ENCODE measurements around the gene GOLGA7B.
A peak's percentile ranks its signal among the peaks of the same experiment; 100 is the strongest.

GOLGA7B gene

GRCh38 chr10:97895084-97895483 lies 45.4 kb downstream of the GOLGA7B start:
- DNase-seq (ENCODE audit: low read depth), result no peak

- no peak for DNase-seq (ENCODE audit: low read depth)
These were observed 46.3 kb downstream of the GOLGA7B start for GRCh38 chr10:97895915-97896314.

DNA sequence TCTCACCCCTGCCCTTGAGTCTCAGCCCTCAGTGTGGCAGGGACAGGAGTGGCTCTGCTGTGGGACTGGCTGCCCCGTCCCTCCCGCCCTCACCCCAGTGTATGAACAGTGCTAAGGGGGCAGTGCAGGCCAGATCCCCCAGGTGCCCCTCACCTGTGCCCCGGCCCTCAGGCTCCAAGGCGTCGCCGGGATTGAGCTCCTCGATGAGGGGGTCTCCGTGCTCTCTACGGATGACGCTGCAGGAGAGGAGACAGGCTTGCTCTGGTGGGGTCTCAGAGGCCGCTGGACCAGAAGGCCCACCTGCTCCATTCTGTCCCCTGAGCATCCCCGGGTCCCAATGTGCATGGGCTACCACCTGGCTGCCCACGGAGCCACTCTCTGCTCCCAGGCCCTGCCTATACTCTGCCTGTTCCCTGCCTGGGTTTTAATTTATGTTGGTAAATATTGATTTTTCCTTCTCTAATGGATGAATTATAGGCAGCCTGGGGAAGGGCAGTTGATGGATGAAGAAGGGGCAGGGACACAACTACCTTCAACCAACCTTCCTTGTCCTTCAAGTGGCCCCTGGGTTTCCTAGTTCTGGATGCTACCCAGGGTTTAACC lies 47.2 kb downstream of the GOLGA7B start:
- DNase-seq (ENCODE audit: low read depth), result no peak

GRCh38 chr10:97898429-97898828 lies 48.8 kb downstream of the GOLGA7B start:
- DNase-seq (ENCODE audit: low read depth), result no peak

- DNase-seq (ENCODE audit: low read depth), result no peak
These were observed 51.7 kb downstream of the GOLGA7B start for GRCh38 chr10:97901381-97901780.

DNA sequence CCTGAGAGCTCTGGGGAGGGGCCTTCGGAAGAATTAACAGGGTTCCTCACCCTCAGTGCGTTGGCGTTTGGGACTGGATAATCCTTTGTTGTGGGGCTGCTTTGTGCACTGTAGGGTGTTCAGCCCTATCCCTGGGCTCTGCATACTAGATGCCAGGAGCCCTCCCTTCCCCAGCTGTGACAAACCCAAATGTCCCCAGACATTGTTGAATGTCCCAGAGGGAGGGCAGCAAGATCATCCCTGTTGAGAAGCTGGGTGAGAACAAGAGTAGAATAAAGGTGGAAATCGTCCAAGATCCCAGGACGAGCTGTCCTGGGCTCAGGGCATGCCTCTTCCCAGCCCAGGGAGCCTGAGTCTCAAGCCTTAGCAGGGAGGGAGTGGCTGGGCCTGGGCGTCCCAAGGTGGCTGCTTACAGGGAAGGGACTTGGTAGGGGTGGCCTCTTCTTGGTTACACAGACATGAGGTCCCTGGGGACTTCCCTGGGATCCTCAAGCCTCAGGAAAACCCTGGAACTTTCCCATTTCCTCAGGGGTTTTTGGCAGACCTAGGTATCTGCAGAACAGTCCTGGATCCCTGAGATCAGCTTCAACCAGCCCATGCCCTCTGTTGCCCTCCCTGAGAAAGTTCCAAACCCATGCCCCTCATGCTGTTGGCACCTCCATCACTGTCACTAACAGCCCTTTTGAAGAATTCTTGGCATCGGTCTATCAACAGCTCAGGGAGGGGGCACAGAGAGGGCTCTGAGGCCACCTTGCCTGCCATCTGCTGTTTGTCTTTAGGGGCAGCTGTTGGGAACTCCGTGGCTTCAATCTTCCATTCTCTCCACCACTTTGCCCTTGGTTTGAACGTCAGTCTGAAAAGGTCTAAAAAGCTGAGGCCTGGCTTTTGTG lies 53.7 kb downstream of the GOLGA7B start:
- no peak for DNase-seq (ENCODE audit: low read depth)

GRCh38 chr10:97904018-97904381 lies 54.4 kb downstream of the GOLGA7B start:
- no peak for DNase-seq (ENCODE audit: low read depth)

- DNase-seq (ENCODE audit: low read depth), result no peak
These were observed 54.9 kb downstream of the GOLGA7B start for GRCh38 chr10:97904576-97904975.

DNA sequence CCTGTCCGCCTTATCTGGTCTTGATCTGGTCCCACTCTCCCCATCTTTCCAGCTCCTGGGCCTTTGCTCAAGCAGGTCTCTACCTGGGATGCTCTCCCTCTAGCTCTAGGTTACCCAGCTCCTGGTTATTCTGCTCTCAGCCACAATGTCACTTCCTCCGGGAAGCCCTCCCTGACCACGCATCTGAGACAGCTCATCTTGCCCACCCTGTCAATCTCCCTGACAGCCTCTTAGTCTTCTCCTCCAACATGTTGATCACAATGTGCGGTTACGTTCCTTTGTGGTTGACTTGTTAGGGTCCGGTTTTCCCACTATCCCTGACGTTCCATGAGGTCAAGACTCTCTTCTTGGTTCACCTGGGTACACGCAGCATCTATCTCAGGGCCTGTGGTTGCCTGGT lies 55.6 kb downstream of the GOLGA7B start:
- no peak for DNase-seq (ENCODE audit: low read depth)

DNA sequence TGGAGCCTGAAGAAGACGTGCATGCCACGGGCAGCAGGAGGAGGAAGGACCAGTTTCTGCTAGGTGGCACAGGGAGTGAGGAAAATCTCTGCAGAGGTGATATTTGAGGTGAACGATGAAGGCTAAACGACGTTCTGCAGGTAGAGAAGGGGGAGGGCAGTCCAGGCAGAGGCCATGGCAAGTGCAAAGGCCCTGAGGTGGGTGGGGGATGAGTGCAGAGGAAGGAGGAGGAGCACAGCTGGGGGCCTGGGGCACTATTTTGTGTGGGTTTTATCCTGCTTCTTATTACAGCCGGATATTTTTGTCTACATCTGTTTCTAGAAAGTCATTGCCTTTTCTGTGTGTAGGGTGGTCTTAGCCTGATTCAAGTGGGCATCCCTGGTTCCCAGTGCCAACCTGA lies 57.6 kb downstream of the GOLGA7B start:
- DNase-seq (ENCODE audit: low read depth), result no peak

- no peak for DNase-seq (ENCODE audit: low read depth)
These were observed 58.2 kb downstream of the GOLGA7B start for GRCh38 chr10:97907830-97908229.

DNA sequence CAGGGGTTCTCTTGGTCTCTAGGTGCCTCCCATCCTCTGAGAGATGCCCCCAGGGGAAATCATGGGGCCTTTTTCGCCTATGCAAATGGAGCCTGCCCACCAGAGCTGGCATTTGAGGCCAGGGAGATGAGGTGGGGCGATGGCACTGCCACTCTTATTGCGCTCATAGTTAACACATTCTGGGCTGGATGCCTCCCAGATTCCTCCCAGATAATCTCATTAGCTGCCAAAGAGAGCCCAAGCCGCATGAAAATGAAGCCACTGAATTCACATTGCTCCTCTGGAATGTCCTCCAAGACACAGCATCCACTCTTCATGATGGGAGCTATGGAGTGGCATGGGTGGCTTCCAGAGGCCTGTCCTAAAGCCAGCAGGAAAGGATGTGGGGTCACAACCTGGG lies 61.0 kb downstream of the GOLGA7B start:
- no peak for DNase-seq (ENCODE audit: low read depth)

DNA sequence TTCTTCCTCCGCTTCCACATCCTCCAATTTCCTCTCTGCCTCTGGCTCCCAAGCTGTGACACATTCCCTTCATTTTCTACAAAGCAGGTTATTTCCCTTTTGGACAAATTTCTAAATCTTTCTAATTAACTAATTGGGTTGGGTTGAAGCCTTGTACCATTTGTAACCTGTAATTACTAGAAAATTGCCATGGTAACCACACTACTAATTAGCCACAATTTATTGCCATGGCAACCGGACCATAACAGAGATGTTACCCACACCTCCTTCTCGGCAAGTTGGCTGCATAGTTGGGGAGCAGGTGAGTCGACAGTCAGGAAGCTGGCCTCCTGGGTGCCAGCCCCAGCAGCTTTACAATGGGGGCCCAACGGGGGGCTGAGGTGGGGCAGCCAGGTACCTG lies 61.6 kb downstream of the GOLGA7B start:
- no peak for DNase-seq (ENCODE audit: low read depth)

- DNase-seq (ENCODE audit: low read depth), result no peak
These were observed 63.5 kb downstream of the GOLGA7B start for GRCh38 chr10:97913193-97913592.

DNA sequence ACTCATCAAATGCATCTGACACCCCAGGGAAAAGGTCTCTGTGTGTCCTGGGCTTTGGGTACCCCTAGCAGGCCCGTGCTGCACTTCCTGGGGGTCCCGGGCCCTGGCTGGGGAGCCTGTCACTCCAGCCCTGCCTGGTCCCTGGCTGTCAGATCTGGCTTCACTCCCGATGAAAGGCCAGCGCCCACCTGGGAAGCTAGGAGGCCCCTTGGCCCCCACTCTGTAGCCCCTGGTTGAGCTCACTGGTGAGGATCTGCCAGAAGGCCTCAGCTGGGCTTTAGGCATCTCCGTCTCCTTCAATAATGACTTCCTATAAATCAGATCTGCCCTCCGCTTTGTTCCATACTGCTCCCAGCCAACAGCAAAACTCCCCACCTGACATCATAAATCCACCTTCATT lies 64.0 kb downstream of the GOLGA7B start:
- DNase-seq (ENCODE audit: low read depth), result no peak

GRCh38 chr10:97914171-97914836 lies 64.7 kb downstream of the GOLGA7B start:
- no peak for DNase-seq (ENCODE audit: low read depth)

DNA sequence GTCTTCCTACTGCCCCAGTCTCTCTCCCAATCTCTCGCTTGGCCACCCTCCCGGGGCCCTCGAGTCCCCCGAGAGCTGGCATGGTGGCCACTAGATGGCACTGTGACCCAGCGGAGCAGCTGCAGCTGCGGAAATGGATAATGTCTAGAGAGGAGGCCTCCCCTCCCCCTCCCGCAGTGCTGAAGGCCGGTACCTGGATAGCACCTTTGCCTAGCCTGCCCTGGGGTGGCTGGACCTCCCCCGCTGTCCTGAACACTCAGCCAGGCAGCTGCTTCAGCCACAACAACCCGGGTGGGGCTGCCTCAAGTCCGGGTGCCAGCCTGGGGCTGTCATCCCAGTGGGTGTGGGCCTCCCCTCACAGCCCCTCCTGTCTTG lies 65.2 kb downstream of the GOLGA7B start:
- DNase-seq (ENCODE audit: low read depth), result peak; percentile 21

GRCh38 chr10:97915346-97916131 lies 65.9 kb downstream of the GOLGA7B start:
- no peak for DNase-seq (ENCODE audit: low read depth)

- DNase-seq (ENCODE audit: low read depth), result peak; percentile 48
These were observed 66.9 kb downstream of the GOLGA7B start for GRCh38 chr10:97916586-97916985.

DNA sequence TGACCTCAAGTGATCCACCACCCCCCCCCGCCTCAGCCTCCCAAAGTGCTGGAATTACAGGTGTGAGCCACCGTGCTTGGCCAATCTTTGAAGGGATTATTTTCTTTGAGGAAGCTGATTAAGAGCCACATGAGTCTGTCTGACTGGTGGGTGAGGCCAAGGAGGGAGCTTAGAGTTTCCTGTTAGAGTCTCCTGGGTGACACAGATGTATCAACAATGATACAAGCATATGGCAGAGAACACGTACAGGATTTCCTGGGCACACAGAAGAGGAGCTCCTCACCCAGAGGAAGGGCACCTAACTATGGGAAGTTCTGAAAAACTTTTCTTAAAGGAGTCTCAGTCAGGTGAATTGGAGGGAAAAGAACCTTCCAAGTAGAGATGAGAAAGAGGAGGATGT lies 69.4 kb downstream of the GOLGA7B start:
- no peak for DNase-seq (ENCODE audit: low read depth)

- no peak for DNase-seq (ENCODE audit: low read depth)
These were observed 71.2 kb downstream of the GOLGA7B start for GRCh38 chr10:97920865-97921264.
